HepG2 (cell line): ENCODE measurements around the gene PRRT1B. TPM values are rescaled to one million over a fixed set of nuclear protein-coding genes. Genes with fewer than 3 reads are reported as not detected.

Experiments used
- ATF1 ChIP-seq: IDR thresholded peaks from 2 replicates; pipeline ENCODE4 v1.6.1; 2016; ENCODE audit warnings: mild to moderate bottlenecking, control low read depth
- FLYWCH1 ChIP-seq: sonication (generic); formaldehyde crosslinking; IDR thresholded peaks from 2 replicates; pipeline ENCODE4 v1.8.1; 2023; ENCODE audit warnings: mild to moderate bottlenecking, missing genetic modification reagents
- FOXA1 ChIP-seq, 2 experiments: fragments of 450-650 bp in 1 of 2; sonication (generic) in 1 of 2; formaldehyde crosslinking in 1 of 2; IDR thresholded peaks; 2 replicates each; pipeline versions ENCODE4 v1.4.0 to v1.6.1; 2016 to 2020; ENCODE audit warnings: missing genetic modification reagents in 1 of 2
- GATA4 ChIP-seq: sonication (generic); IDR thresholded peaks from 2 replicates; pipeline ENCODE4 v1.6.1; 2016; ENCODE audit warnings: antibody characterized with exemption, low read depth, borderline replicate concordance
- IRF9 ChIP-seq: sonication (generic); formaldehyde crosslinking; IDR thresholded peaks from 2 replicates; pipeline ENCODE4 v1.8.0; 2022; ENCODE audit warnings: missing genetic modification reagents, mild to moderate bottlenecking, borderline replicate concordance
- KLF15 ChIP-seq: sonication (generic); formaldehyde crosslinking; IDR thresholded peaks from 2 replicates; pipeline ENCODE4 v1.8.1; 2023; ENCODE audit warnings: borderline replicate concordance, mild to moderate bottlenecking, inconsistent platforms, missing genetic modification reagents, mixed read lengths
- REXO4 ChIP-seq: sonication (generic); formaldehyde crosslinking; IDR thresholded peaks from 2 replicates; pipeline ENCODE4 v1.8.0; 2022; ENCODE audit warnings: missing genetic modification reagents, mild to moderate bottlenecking, borderline replicate concordance
- ZNF549 ChIP-seq: sonication (generic); formaldehyde crosslinking; IDR thresholded peaks from 2 replicates; pipeline ENCODE4 v1.5.0; 2020; ENCODE audit warnings: missing genetic modification reagents
- ZNF557 ChIP-seq: sonication (generic); formaldehyde crosslinking; IDR thresholded peaks from 2 replicates; pipeline ENCODE4 v1.4.0; 2020; ENCODE audit warnings: missing genetic modification reagents
- ZNF562 ChIP-seq: sonication (generic); formaldehyde crosslinking; IDR thresholded peaks from 2 replicates; pipeline ENCODE4 v1.8.0; 2022; ENCODE audit warnings: missing genetic modification reagents, borderline replicate concordance
- ZNF570 ChIP-seq: sonication (generic); formaldehyde crosslinking; IDR thresholded peaks from 2 replicates; pipeline ENCODE4 v1.4.0; 2020; ENCODE audit warnings: mild to moderate bottlenecking, missing genetic modification reagents, borderline replicate concordance
- ZNF75D ChIP-seq: sonication (generic); formaldehyde crosslinking; IDR thresholded peaks from 2 replicates; pipeline ENCODE4 v1.8.1; 2023; ENCODE audit warnings: missing genetic modification reagents, mild to moderate bottlenecking, borderline replicate concordance
- ZNF782 ChIP-seq: sonication (generic); formaldehyde crosslinking; IDR thresholded peaks from 2 replicates; pipeline ENCODE4 v1.4.0; 2020; ENCODE audit warnings: missing genetic modification reagents, mild to moderate bottlenecking, borderline replicate concordance
- polyA plus RNA-seq, 8 experiments: library from polyadenylated mRNA; depleted of rRNA in 3 of 8; stranded (reverse) in 7 of 8; unstranded in 1 of 8; fragments of >200 nt; fragmentation: Illumina TruSeq in 4 of 8; extraction: Trizol in 4 of 8; gene quantifications; 2 replicates each; pipeline versions ENCODE4 v1.2.1 to v1.2.3, GENCODE V29; 2011 to 2016; ENCODE audit warnings: low read depth in 4 of 8, missing spikeins in 1 of 8, mixed read lengths in 1 of 8; ENCODE audit not compliant: insufficient read depth in 1 of 8
- total RNA-seq, 5 experiments: library from RNA; depleted of rRNA; stranded (reverse); fragments of >200 nt; fragmentation: Illumina TruSeq; extraction: Trizol; gene quantifications; 2 replicates each; pipeline ENCODE4 v1.2.3, GENCODE V29; 2016; ENCODE audit warnings: low read depth in 1 of 5
- TF ChIP-seq, protein P1 (sequence below): sonication (generic); formaldehyde crosslinking; IDR thresholded peaks from 2 replicates; pipeline ENCODE4; 2020; ENCODE audit warnings: missing genetic modification reagents, mild to moderate bottlenecking, borderline replicate concordance
- TF ChIP-seq, protein P2 (sequence below): sonication (generic); formaldehyde crosslinking; IDR thresholded peaks from 2 replicates; pipeline ENCODE4 v1.5.0; 2020; ENCODE audit warnings: mild to moderate bottlenecking, missing genetic modification reagents, borderline replicate concordance
- TF ChIP-seq, protein P3 (sequence below): sonication (generic); formaldehyde crosslinking; IDR thresholded peaks from 2 replicates; pipeline ENCODE4 v1.5.1; 2020; ENCODE audit warnings: mild to moderate bottlenecking, missing genetic modification reagents, moderate library complexity
- TF ChIP-seq, protein P4 (sequence below): sonication (generic); formaldehyde crosslinking; IDR thresholded peaks from 2 replicates; pipeline ENCODE4 v1.5.0; 2020; ENCODE audit warnings: missing genetic modification reagents, mild to moderate bottlenecking, borderline replicate concordance
- TF ChIP-seq, protein P5 (sequence below): sonication (generic); formaldehyde crosslinking; IDR thresholded peaks from 2 replicates; pipeline ENCODE4 v1.4.0; 2020; ENCODE audit warnings: missing genetic modification reagents

Gene PRRT1B
- total and polyA plus RNA-seq, 2 of the 13 experiments (the other 11 are each of a cell fraction or from before 2014, with no cell fraction given), result not detected

DNA sequence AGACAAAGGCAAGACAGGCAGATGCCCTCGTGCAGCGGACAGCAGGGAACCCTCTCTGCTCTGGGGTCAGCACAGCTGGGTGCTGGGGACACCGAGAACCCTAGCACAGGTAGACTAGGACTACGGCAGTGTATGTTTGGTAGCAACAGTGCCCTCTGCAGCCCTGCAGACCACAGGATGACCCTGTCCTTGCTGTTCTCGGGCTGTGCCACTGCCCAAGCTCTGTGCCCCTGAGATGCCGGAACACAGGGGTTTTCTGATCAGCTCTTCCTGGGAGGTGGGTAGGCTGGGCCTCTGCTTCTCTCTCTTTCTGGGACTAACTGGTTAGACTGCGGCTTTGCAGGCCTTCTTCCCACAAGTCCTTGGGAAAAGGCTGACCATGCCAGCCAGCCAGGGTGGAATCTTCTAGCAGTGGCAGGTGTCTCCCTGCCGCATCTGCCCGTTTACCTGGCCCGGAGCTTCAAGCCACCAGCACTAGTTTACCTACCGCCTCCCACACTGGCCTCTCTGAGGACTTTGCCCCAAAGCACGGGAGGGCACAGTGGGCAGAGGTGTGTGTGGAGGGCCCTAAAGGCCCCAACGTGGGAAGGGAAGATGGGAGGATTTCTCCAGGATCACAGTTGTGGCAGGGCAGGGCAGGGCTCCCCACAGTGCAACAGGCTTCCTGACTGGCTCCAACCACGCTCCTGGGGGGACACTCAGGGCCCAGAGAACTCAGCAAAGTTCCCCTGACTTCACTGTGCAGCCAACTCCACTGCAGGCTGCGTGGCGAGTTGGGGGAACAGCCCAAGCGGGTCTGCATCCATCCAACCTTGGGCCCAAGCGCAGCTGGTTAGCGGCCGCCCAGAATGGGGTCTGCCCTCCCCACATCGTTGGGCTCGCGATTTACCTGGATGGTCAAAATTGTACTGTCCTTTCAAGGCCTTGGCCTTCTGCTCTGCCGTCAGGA lies 15.5 kb upstream of the PRRT1B start (continued):
- TF ChIP-seq ZNF75D (CRISPR knock-in tag) (no peak), IRF9 (CRISPR knock-in tag) (0 out of 2 replicates have a peak, but pooled peaks have one; percentile 39), REXO4 (CRISPR knock-in tag) (no peak), ZNF557 (no peak), KLF15 (no peak), FLYWCH1 (CRISPR knock-in tag) (no peak), FOXA1 (IDR thresholded peaks at IDR 0.05) (no peak), FOXA1 (CRISPR knock-in tag; IDR thresholded peaks at IDR 0.05) (no peak), ZNF782 (CRISPR knock-in tag) (0 out of 2 replicates have a peak, but pooled peaks have one; percentile 17), ZNF570 (CRISPR knock-in tag) (no peak), ATF1 (CRISPR knock-in tag) (no peak), ZNF562 (no peak), ZNF549 (CRISPR knock-in tag) (no peak), GATA4 (no peak)
- TF ChIP-seq, protein P1, sequence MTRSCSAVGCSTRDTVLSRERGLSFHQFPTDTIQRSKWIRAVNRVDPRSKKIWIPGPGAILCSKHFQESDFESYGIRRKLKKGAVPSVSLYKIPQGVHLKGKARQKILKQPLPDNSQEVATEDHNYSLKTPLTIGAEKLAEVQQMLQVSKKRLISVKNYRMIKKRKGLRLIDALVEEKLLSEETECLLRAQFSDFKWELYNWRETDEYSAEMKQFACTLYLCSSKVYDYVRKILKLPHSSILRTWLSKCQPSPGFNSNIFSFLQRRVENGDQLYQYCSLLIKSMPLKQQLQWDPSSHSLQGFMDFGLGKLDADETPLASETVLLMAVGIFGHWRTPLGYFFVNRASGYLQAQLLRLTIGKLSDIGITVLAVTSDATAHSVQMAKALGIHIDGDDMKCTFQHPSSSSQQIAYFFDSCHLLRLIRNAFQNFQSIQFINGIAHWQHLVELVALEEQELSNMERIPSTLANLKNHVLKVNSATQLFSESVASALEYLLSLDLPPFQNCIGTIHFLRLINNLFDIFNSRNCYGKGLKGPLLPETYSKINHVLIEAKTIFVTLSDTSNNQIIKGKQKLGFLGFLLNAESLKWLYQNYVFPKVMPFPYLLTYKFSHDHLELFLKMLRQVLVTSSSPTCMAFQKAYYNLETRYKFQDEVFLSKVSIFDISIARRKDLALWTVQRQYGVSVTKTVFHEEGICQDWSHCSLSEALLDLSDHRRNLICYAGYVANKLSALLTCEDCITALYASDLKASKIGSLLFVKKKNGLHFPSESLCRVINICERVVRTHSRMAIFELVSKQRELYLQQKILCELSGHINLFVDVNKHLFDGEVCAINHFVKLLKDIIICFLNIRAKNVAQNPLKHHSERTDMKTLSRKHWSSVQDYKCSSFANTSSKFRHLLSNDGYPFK (CRISPR knock-in tag), result no peak
- TF ChIP-seq, protein P2, sequence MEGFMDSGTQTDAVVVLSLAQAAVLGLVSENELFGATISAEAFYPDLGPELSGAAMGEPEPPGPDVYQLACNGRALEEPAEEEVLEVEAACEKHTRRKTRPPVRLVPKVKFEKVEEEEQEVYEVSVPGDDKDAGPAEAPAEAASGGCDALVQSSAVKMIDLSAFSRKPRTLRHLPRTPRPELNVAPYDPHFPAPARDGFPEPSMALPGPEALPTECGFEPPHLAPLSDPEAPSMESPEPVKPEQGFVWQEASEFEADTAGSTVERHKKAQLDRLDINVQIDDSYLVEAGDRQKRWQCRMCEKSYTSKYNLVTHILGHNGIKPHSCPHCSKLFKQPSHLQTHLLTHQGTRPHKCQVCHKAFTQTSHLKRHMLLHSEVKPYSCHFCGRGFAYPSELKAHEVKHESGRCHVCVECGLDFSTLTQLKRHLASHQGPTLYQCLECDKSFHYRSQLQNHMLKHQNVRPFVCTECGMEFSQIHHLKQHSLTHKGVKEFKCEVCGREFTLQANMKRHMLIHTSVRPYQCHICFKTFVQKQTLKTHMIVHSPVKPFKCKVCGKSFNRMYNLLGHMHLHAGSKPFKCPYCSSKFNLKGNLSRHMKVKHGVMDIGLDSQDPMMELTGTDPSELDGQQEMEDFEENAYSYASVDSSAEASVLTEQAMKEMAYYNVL, result no peak
- TF ChIP-seq, protein P3, sequence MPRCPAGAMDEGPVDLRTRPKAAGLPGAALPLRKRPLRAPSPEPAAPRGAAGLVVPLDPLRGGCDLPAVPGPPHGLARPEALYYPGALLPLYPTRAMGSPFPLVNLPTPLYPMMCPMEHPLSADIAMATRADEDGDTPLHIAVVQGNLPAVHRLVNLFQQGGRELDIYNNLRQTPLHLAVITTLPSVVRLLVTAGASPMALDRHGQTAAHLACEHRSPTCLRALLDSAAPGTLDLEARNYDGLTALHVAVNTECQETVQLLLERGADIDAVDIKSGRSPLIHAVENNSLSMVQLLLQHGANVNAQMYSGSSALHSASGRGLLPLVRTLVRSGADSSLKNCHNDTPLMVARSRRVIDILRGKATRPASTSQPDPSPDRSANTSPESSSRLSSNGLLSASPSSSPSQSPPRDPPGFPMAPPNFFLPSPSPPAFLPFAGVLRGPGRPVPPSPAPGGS (CRISPR knock-in tag), result no peak; the same call in 1 of the 2 replicates
- TF ChIP-seq, protein P4, sequence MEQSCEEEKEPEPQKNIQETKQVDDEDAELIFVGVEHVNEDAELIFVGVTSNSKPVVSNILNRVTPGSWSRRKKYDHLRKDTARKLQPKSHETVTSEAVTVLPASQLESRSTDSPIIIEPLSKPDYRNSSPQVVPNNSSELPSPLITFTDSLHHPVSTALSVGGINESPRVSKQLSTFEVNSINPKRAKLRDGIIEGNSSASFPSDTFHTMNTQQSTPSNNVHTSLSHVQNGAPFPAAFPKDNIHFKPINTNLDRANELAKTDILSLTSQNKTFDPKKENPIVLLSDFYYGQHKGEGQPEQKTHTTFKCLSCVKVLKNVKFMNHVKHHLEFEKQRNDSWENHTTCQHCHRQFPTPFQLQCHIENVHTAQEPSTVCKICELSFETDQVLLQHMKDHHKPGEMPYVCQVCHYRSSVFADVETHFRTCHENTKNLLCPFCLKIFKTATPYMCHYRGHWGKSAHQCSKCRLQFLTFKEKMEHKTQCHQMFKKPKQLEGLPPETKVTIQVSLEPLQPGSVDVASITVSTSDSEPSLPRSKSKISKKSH (CRISPR knock-in tag), result 0 out of 2 replicates have a peak, but pooled peaks have one; percentile 15
- TF ChIP-seq, protein P5, sequence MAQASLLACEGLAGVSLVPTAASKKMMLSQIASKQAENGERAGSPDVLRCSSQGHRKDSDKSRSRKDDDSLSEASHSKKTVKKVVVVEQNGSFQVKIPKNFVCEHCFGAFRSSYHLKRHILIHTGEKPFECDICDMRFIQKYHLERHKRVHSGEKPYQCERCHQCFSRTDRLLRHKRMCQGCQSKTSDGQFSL (CRISPR knock-in tag), result no peak
